HCT116 (cell line): Measurements from ENCODE around the gene NOC4L. TPM values are rescaled to one million over a fixed set of nuclear protein-coding genes. Genes with fewer than 3 reads are reported as not detected.

Experiments
- ATAC-seq: fragments of 200-7000 bp; cut with Tn5 transposase; 2 replicates; pipeline ENCODE4 v1.9.1; 2020; ENCODE audit warnings: mild to moderate bottlenecking, moderate library complexity
- BruUV-seq: library from RNA; stranded (reverse); fragments of 400-500 nt; replicated peaks from 2 replicates; lab custom pipeline; 2021; lab: Mats Ljungman, UMichigan
- CTCF ChIA-PET: fragments of 300-600 bp; sonication (Branson Sonifier 250); formaldehyde crosslinking; loops from one replicate; lab custom pipeline; 2021; ENCODE audit warnings: antibody characterized with exemption; lab: Charles Lee
- POLR2A ChIA-PET: fragments of 300-600, 350-600 bp; sonication (Branson Sonifier 250); formaldehyde crosslinking; loops from one replicate; lab custom pipeline; 2021; ENCODE audit warnings: antibody characterized with exemption; lab: Charles Lee
- RAD21 ChIA-PET, 2 experiments: fragments of 300-600 bp; sonication (Branson Sonifier 250); formaldehyde crosslinking; loops; one replicate each; lab custom pipeline; 2023; ENCODE audit warnings: low total read pairs in 2 of 2; ENCODE audit not compliant: uncharacterized antibody in 2 of 2, unreplicated experiment in 2 of 2, low non-redundant PET in 1 of 2; lab: Charles Lee
- DNase-seq: peaks from one replicate; pipeline ENCODE4 v3.0.0-alpha.2; 2010; ENCODE audit warnings: low read depth, low spot score
- H2AFZ ChIP-seq: fragments of 200-600 bp; shearing (Covaris generic), sonication (generic); 2 replicates; pipeline ENCODE4 v1.6.1; 2017; ENCODE audit warnings: low read depth, mixed run types, mixed read lengths, antibody characterized with exemption, low read length; ENCODE audit not compliant: poor library complexity, severe bottlenecking
- H3K27ac ChIP-seq: 2 replicates; pipeline ENCODE4 v1.5.1; 2012; ENCODE audit warnings: low read depth, low read length
- H3K27me3 ChIP-seq: fragments of 200-600 bp; sonication (generic); 2 replicates; pipeline ENCODE4 v1.6.1; 2016; ENCODE audit warnings: mixed run types, low read length, mixed read lengths; ENCODE audit not compliant: insufficient read depth
- H3K36me3 ChIP-seq, 2 experiments: fragments of 200-500 bp in 1 of 2; fragments of 200-600 bp in 1 of 2; sonication (Bioruptor generic) in 1 of 2; sonication (generic) in 1 of 2; 2 replicates each; pipeline versions ENCODE4 v1.5.1 to v1.6.1; 2014 to 2016; ENCODE audit warnings: low read length in 2 of 2, inconsistent platforms in 1 of 2, mixed read lengths in 1 of 2, mixed run types in 1 of 2; ENCODE audit not compliant: insufficient read depth in 2 of 2, control insufficient read depth in 1 of 2
- H3K4me1 ChIP-seq, 2 experiments: fragments of 200-600 bp in 1 of 2; sonication (generic) in 1 of 2; 2 replicates each; pipeline versions ENCODE4 v1.5.1 to v1.6.1; 2012 to 2017; ENCODE audit warnings: low read length in 2 of 2, inconsistent platforms in 1 of 2, mild to moderate bottlenecking in 1 of 2, mixed read lengths in 1 of 2, mixed run types in 1 of 2, moderate library complexity in 1 of 2; ENCODE audit not compliant: insufficient read depth in 2 of 2, control insufficient read depth in 1 of 2
- H3K4me2 ChIP-seq: fragments of 200-600 bp; sonication (generic); 2 replicates; pipeline ENCODE4 v1.6.1; 2017; ENCODE audit warnings: mixed run types, low read length, mixed read lengths
- H3K4me3 ChIP-seq, 2 experiments: fragments of 200-600 bp in 1 of 2; sonication (generic) in 1 of 2; replicated peaks in 1 of 2; 2 replicates each; pipeline ENCODE4 v1.5.1; 2011 to 2016; ENCODE audit warnings: low read length in 2 of 2, control low read depth in 1 of 2, low read depth in 1 of 2, mild to moderate bottlenecking in 1 of 2, mixed read lengths in 1 of 2, mixed run types in 1 of 2
- H3K79me2 ChIP-seq: fragments of 200-600 bp; sonication (generic); 2 replicates; pipeline ENCODE4 v1.6.1; 2017; ENCODE audit warnings: mild to moderate bottlenecking, mixed run types, low read length, moderate library complexity, mixed read lengths; ENCODE audit not compliant: insufficient read depth
- H3K9ac ChIP-seq: fragments of 200-600 bp; sonication (generic); 2 replicates; pipeline ENCODE4 v1.6.1; 2016; ENCODE audit warnings: low read length, mixed read lengths
- H3K9me2 ChIP-seq: fragments of 200-600 bp; sonication (generic), shearing (Covaris generic); 2 replicates; pipeline ENCODE4 v1.6.1; 2017; ENCODE audit warnings: mixed run types, mild to moderate bottlenecking, moderate library complexity; ENCODE audit not compliant: insufficient read depth
- H3K9me3 ChIP-seq, 2 experiments: fragments of 200-500 bp in 1 of 2; fragments of 200-600 bp in 1 of 2; sonication (Bioruptor generic) in 1 of 2; sonication (generic) in 1 of 2; 2 replicates each; pipeline ENCODE4 v1.6.1; 2014 to 2017; ENCODE audit warnings: low read length in 2 of 2, mixed read lengths in 2 of 2, inconsistent platforms in 1 of 2, low read depth in 1 of 2, mild to moderate bottlenecking in 1 of 2, mixed run types in 1 of 2, moderate library complexity in 1 of 2; ENCODE audit not compliant: control insufficient read depth in 1 of 2, insufficient read depth in 1 of 2
- H4K20me1 ChIP-seq: fragments of 200-600 bp; sonication (generic), shearing (Covaris generic); 2 replicates; pipeline ENCODE4 v1.6.1; 2017; ENCODE audit warnings: mixed run types, mild to moderate bottlenecking, moderate library complexity; ENCODE audit not compliant: insufficient read depth
- EGR1 ChIP-seq: IDR thresholded peaks from 2 replicates; pipeline ENCODE4 v1.6.1; 2012; ENCODE audit warnings: low read depth
- RAD21 ChIP-seq: IDR thresholded peaks from 2 replicates; pipeline ENCODE4 v1.6.1; 2012; ENCODE audit warnings: low read depth, mild to moderate bottlenecking
- SIN3A ChIP-seq: IDR thresholded peaks from 2 replicates; pipeline ENCODE4 v1.6.1; 2012; ENCODE audit warnings: low read depth
- SRF ChIP-seq: IDR thresholded peaks from 2 replicates; pipeline ENCODE4 v1.6.1; 2012; ENCODE audit warnings: low read depth
- TCF7L2 ChIP-seq: IDR thresholded peaks from 2 replicates; pipeline ENCODE4 v1.7.0; 2011; ENCODE audit warnings: borderline replicate concordance, inconsistent platforms; ENCODE audit not compliant: insufficient read depth, insufficient read length; ENCODE audit errors: extremely low read depth
- YY1 ChIP-seq: IDR thresholded peaks from 2 replicates; pipeline ENCODE4 v1.6.1; 2011; ENCODE audit warnings: low read length, low read depth, moderate library complexity, mild to moderate bottlenecking; ENCODE audit not compliant: insufficient replicate concordance; ENCODE audit errors: extremely low read depth
- intact Hi-C: fragments of 100-400 bp; cut with micrococcal nuclease; formaldehyde crosslinking; loops from 2 replicates; pipeline ENCODE4 v1.10.0; 2022
- total RNA-seq: library from RNA; stranded (reverse); gene quantifications from one replicate; pipeline ENCODE4 v1.2.1, GENCODE V29; 2021; ENCODE audit not compliant: unreplicated experiment
- TF ChIP-seq, protein P1 (sequence below), 3 experiments: fragments of 200-600 bp in 1 of 3; sonication (generic) in 1 of 3; IDR thresholded peaks in 2 of 3; conservative IDR thresholded peaks in 1 of 3; 2 replicates each; pipeline ENCODE4 v1.5.1; 2012 to 2017; ENCODE audit warnings: low read depth in 2 of 3, low read length in 2 of 3, antibody characterized with exemption in 1 of 3, borderline replicate concordance in 1 of 3, control low read depth in 1 of 3, mild to moderate bottlenecking in 1 of 3, mixed read lengths in 1 of 3, mixed run types in 1 of 3, moderate library complexity in 1 of 3; ENCODE audit not compliant: insufficient read depth in 1 of 3
- TF ChIP-seq, protein P2 (sequence below): IDR thresholded peaks from 2 replicates; pipeline ENCODE4 v1.6.1; 2012
- TF ChIP-seq, protein P3 (sequence below): IDR thresholded peaks from 2 replicates; pipeline ENCODE4 v1.6.1; 2011; ENCODE audit warnings: mild to moderate bottlenecking, low read length, moderate library complexity; ENCODE audit not compliant: insufficient replicate concordance; ENCODE audit errors: extremely low read depth

NOC4L gene
- total RNA-seq, 1 experiment from 2014 or later, result 47.6 TPM

DNA sequence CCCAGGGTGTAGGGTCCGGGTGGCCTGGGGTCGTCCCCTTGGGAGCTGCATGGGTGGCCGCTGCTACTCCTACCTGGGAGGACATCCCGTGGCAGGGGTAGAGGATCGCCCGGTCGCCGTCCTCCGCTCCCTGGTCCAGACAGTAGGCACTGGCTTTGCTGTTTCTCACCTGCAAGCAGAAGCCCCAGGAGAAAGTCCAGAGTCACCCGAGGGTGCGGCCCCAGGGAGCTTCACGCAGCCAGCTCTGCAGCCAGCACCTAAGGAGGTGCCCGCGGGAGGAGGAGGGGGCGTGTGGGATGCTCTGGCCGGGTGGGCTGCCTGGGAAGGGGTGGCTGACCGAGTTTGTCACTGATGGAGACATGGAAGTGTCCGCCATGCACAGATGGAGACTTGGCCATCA is 54.8 kb downstream of the NOC4L start:
- Histone ChIP-seq H3K36me3 (no peaks in the 10 kb centered on the region), H3K27ac (no peak overlapping the region), H3K27me3 (no peaks in the 10 kb centered on the region), H2AFZ (no peak overlapping the region), H3K4me3 (no peak overlapping the region), H3K9me2 (no peaks in the 10 kb centered on the region), H4K20me1 (no peaks in the 10 kb centered on the region), H3K9ac (no peak overlapping the region), H3K4me2 (no peak overlapping the region), H3K9me3 (peaks cover 3 to 5% of the 10 kb centered on the region in 2 experiments; a peak in 2 of 4 replicates), H3K4me1 (no peaks in the 10 kb centered on the region), H3K79me2 (no peaks in the 10 kb centered on the region)
- ATAC-seq (no peak), DNase-seq (no peak)
- TF ChIP-seq TCF7L2 (no peak), YY1 (no peak), RAD21 (no peak), SRF (no peak), EGR1 (no peak), SIN3A (no peak)
- TF ChIP-seq, protein P1, sequence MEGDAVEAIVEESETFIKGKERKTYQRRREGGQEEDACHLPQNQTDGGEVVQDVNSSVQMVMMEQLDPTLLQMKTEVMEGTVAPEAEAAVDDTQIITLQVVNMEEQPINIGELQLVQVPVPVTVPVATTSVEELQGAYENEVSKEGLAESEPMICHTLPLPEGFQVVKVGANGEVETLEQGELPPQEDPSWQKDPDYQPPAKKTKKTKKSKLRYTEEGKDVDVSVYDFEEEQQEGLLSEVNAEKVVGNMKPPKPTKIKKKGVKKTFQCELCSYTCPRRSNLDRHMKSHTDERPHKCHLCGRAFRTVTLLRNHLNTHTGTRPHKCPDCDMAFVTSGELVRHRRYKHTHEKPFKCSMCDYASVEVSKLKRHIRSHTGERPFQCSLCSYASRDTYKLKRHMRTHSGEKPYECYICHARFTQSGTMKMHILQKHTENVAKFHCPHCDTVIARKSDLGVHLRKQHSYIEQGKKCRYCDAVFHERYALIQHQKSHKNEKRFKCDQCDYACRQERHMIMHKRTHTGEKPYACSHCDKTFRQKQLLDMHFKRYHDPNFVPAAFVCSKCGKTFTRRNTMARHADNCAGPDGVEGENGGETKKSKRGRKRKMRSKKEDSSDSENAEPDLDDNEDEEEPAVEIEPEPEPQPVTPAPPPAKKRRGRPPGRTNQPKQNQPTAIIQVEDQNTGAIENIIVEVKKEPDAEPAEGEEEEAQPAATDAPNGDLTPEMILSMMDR (IDR thresholded peaks at IDR 0.05 in 2 of 3, conservative IDR thresholded peaks at IDR 0.05 in 1 of 3; ENCODE audit: borderline replicate concordance in 1 of 3, insufficient read depth in 1 of 3, low read depth in 2 of 3, low read length in 2 of 3), result no peak
- TF ChIP-seq, protein P2, sequence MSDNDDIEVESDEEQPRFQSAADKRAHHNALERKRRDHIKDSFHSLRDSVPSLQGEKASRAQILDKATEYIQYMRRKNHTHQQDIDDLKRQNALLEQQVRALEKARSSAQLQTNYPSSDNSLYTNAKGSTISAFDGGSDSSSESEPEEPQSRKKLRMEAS, result no peak
- TF ChIP-seq, protein P3, sequence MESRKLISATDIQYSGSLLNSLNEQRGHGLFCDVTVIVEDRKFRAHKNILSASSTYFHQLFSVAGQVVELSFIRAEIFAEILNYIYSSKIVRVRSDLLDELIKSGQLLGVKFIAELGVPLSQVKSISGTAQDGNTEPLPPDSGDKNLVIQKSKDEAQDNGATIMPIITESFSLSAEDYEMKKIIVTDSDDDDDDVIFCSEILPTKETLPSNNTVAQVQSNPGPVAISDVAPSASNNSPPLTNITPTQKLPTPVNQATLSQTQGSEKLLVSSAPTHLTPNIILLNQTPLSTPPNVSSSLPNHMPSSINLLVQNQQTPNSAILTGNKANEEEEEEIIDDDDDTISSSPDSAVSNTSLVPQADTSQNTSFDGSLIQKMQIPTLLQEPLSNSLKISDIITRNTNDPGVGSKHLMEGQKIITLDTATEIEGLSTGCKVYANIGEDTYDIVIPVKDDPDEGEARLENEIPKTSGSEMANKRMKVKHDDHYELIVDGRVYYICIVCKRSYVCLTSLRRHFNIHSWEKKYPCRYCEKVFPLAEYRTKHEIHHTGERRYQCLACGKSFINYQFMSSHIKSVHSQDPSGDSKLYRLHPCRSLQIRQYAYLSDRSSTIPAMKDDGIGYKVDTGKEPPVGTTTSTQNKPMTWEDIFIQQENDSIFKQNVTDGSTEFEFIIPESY, result no peak
- ChIA-PET RAD21 (no interaction called here), CTCF (no interaction called here), POLR2A (no interaction called here)
- no TSS peak for BruUV-seq
- intact Hi-C loops, result no loop called here
